WERI-Rb-1 (cell line): ENCODE data around the gene QRFP.

Experiments used
- DNase-seq: peaks from one replicate; pipeline ENCODE4 v3.0.0-alpha.2; 2020
- H3K27ac ChIP-seq: fragments of 250-450 bp; sonication (Bioruptor Pico); 2 replicates; pipeline ENCODE4 v1.5.1; 2020; ENCODE audit warnings: mild to moderate bottlenecking, moderate library complexity
- H3K27me3 ChIP-seq: fragments of 250-450 bp; sonication (Bioruptor Pico); 2 replicates; pipeline ENCODE4 v1.5.1; 2021; ENCODE audit warnings: mild to moderate bottlenecking, low read depth, moderate library complexity; ENCODE audit not compliant: insufficient read depth, severe bottlenecking
- H3K36me3 ChIP-seq: fragments of 250-450 bp; sonication (Bioruptor Pico); 2 replicates; pipeline ENCODE4 v1.5.1; 2020; ENCODE audit warnings: mild to moderate bottlenecking, moderate library complexity
- H3K4me3 ChIP-seq: 2 replicates; pipeline ENCODE4 v1.5.1; 2011; ENCODE audit warnings: low read depth, mild to moderate bottlenecking, control low read depth, low read length
- H3K9me3 ChIP-seq: fragments of 250-450 bp; sonication (Bioruptor Pico); 2 replicates; pipeline ENCODE4 v1.5.1; 2021; ENCODE audit warnings: mild to moderate bottlenecking, moderate library complexity; ENCODE audit not compliant: severe bottlenecking
- CTCF ChIP-seq: IDR thresholded peaks from 2 replicates; pipeline ENCODE4 v1.5.1; 2011; ENCODE audit warnings: low read depth, mild to moderate bottlenecking, control low read depth, inconsistent platforms, low read length

The QRFP gene

GRCh38 chr9:130903194-130904069 is 6.8 kb upstream of the QRFP start:
- no peak overlapping the region for H3K4me3 ChIP-seq
- H3K36me3 ChIP-seq: no peaks in the 10 kb centered on the region
- no peak overlapping the region for H3K27ac ChIP-seq
- TF ChIP-seq CTCF: no peak
- no peaks in the 10 kb centered on the region for H3K9me3 ChIP-seq
- no peaks in the 10 kb centered on the region for H3K27me3 ChIP-seq
- no peak for DNase-seq

- Histone ChIP-seq H3K36me3 (no peaks in the 10 kb centered on the region), H3K27me3 (no peaks in the 10 kb centered on the region), H3K9me3 (no peaks in the 10 kb centered on the region), H3K27ac (no peak overlapping the region), H3K4me3 (no peak overlapping the region)
- no peak for DNase-seq
- TF ChIP-seq CTCF: no peak
Observed at GRCh38 chr9:130902204-130903185, 5.9 kb upstream of the QRFP start.

GRCh38 chr9:130901498-130902203 is 5.0 kb upstream of the QRFP start:
- no peak for DNase-seq
- no peak overlapping the region for H3K27ac ChIP-seq
- no peaks in the 10 kb centered on the region for H3K27me3 ChIP-seq
- H3K9me3 ChIP-seq: no peaks in the 10 kb centered on the region
- TF ChIP-seq CTCF: no peak
- H3K4me3 ChIP-seq: no peak overlapping the region
- no peaks in the 10 kb centered on the region for H3K36me3 ChIP-seq

GRCh38 chr9:130900701-130901497 is 4.3 kb upstream of the QRFP start:
- Histone ChIP-seq H3K4me3 (no peak overlapping the region), H3K36me3 (no peaks in the 10 kb centered on the region), H3K27me3 (no peaks in the 10 kb centered on the region), H3K27ac (no peak overlapping the region), H3K9me3 (no peaks in the 10 kb centered on the region)
- DNase-seq: no peak
- TF ChIP-seq CTCF: no peak
